GM21381 (cell line): ENCODE measurements around the gene JTB.
"Not testable (repeated sequence)": the region's sequence is repeated elsewhere in the genome, so short reads cannot be mapped to it uniquely, and the experiment has no call there.

ENCODE experiments used
- ATAC-seq: cut with Tn5 transposase; IDR thresholded peaks from one replicate; pipeline ENCODE4 v1.9.1; 2021; ENCODE audit warnings: mild to moderate bottlenecking, moderate library complexity; ENCODE audit not compliant: unreplicated experiment

Gene JTB

GRCh38 chr1:153977250-153978240 is at the start of gene JTB:
TSS of gene JTB (minus strand) at chr1:153977674. CDS start at chr1:153977252, 422 bp downstream.
- ATAC-seq, result peak; percentile 84

GRCh38 chr1:154019940-154020339 is 42.5 kb upstream of the JTB start:
- no peak for ATAC-seq

GRCh38 chr1:154019269-154019668 is 41.8 kb upstream of the JTB start:
- ATAC-seq, result no peak

GRCh38 chr1:154014154-154014907 is 36.9 kb upstream of the JTB start:
- ATAC-seq, result no peak

- not testable (repeated sequence) for ATAC-seq
Observed at GRCh38 chr1:154012543-154012942, 35.1 kb upstream of the JTB start.

- ATAC-seq, result no peak
Observed at GRCh38 chr1:154012129-154012528, 34.7 kb upstream of the JTB start.

- no peak for ATAC-seq
Observed at GRCh38 chr1:154006136-154006535, 28.7 kb upstream of the JTB start.

GRCh38 chr1:154000420-154000819 is 22.9 kb upstream of the JTB start:
- no peak for ATAC-seq

GRCh38 chr1:153996882-153997281 is 19.4 kb upstream of the JTB start:
- ATAC-seq, result not testable (repeated sequence)

GRCh38 chr1:153995640-153996039 is 18.2 kb upstream of the JTB start:
- no peak for ATAC-seq

- ATAC-seq, result no peak
Observed at GRCh38 chr1:153995202-153995601, 17.7 kb upstream of the JTB start.

GRCh38 chr1:153991806-153992205 is 14.3 kb upstream of the JTB start:
- no peak for ATAC-seq

- no peak for ATAC-seq
Observed at GRCh38 chr1:153991151-153991630, 13.7 kb upstream of the JTB start.

- peak; percentile 73 for ATAC-seq
Observed at GRCh38 chr1:153990468-153991150, 13.1 kb upstream of the JTB start, which contains the start of gene RPS27. TSS of gene RPS27 (plus strand) at chr1:153990762. CDS start at chr1:153990797, 35 bp downstream.

GRCh38 chr1:153987621-153988020 is 10.1 kb upstream of the JTB start:
- ATAC-seq, result no peak

- no peak for ATAC-seq
Observed at GRCh38 chr1:153985941-153986761, 8.7 kb upstream of the JTB start, which contains the start of gene RAB13. TSS of gene RAB13 (minus strand) at chr1:153986339. CDS start at chr1:153986236, 103 bp downstream.

GRCh38 chr1:153985341-153985912 is 8.0 kb upstream of the JTB start:
- no peak for ATAC-seq

GRCh38 chr1:153984123-153984894 is 6.8 kb upstream of the JTB start:
- ATAC-seq, result no peak

- ATAC-seq, result not testable (repeated sequence)
Observed at GRCh38 chr1:153981735-153982134, 4.3 kb upstream of the JTB start.
